ENCODE results near the gene TMEM217.

The TMEM217 gene

GRCh38 chr6:37244430-37245310, 13.3 kb downstream of the TMEM217 start:
- DNase-seq (ENCODE audit: low read depth, low spot score) = no peak
- H3K27ac ChIP-seq = no peak overlapping the region
- TF ChIP-seq FOXP2 (optimal IDR thresholded peaks at IDR 0.05; ENCODE audit: control extremely low read depth, extremely low read length, insufficient read depth) (no peak), POLR2AphosphoS5 (IDR thresholded peaks at IDR 0.05; ENCODE audit: borderline replicate concordance, low read depth, low read length) (no peak), EZH2 (IDR thresholded peaks at IDR 0.05) (no peak)

GRCh38 chr6:37243816-37244370, 14.1 kb downstream of the TMEM217 start:
- DNase-seq (ENCODE audit: low read depth, low spot score) = no peak
- Histone ChIP-seq H3K4me3 (no peak overlapping the region), H3K36me3 (ENCODE audit: insufficient read depth, low read length) (no peaks in the 10 kb centered on the region), H3K27ac (no peak overlapping the region), H3K9ac (ENCODE audit: insufficient read length) (no peak overlapping the region), H3K9me3 (ENCODE audit: low read depth, low read length) (no peaks in the 10 kb centered on the region)
- TF ChIP-seq FOXP2 (optimal IDR thresholded peaks at IDR 0.05; ENCODE audit: control extremely low read depth, extremely low read length, insufficient read depth) (no peak), POLR2AphosphoS5 (IDR thresholded peaks at IDR 0.05; ENCODE audit: borderline replicate concordance, low read depth, low read length) (no peak), EZH2 (IDR thresholded peaks at IDR 0.05) (no peak)

More at GRCh38 chr6:37244430-37245310, 13.3 kb downstream of the TMEM217 start:
- Histone ChIP-seq H3K36me3 (ENCODE audit: insufficient read depth, low read length) (no peaks in the 10 kb centered on the region), H3K9me3 (ENCODE audit: low read depth, low read length) (no peaks in the 10 kb centered on the region), H3K9ac (ENCODE audit: insufficient read length) (no peak overlapping the region), H3K4me3 (no peak overlapping the region)

- TF ChIP-seq FOXP2 (optimal IDR thresholded peaks at IDR 0.05; ENCODE audit: control extremely low read depth, extremely low read length, insufficient read depth) (no peak), POLR2AphosphoS5 (IDR thresholded peaks at IDR 0.05; ENCODE audit: borderline replicate concordance, low read depth, low read length) (no peak), EZH2 (IDR thresholded peaks at IDR 0.05) (no peak)
- no peaks in the 10 kb centered on the region for H3K9me3 ChIP-seq (ENCODE audit: low read depth, low read length)
- H3K27ac ChIP-seq = no peak overlapping the region
- no peak overlapping the region for H3K4me3 ChIP-seq
- H3K9ac ChIP-seq (ENCODE audit: insufficient read length) = no peak overlapping the region
- no peak for DNase-seq (ENCODE audit: low read depth, low spot score)
- H3K36me3 ChIP-seq (ENCODE audit: insufficient read depth, low read length) = no peaks in the 10 kb centered on the region
Observed at GRCh38 chr6:37243131-37243815, 14.7 kb downstream of the TMEM217 start.

GRCh38 chr6:37242429-37243052, 15.4 kb downstream of the TMEM217 start:
- Histone ChIP-seq H3K9ac (ENCODE audit: insufficient read length) (no peak overlapping the region), H3K4me3 (no peak overlapping the region), H3K9me3 (ENCODE audit: low read depth, low read length) (no peaks in the 10 kb centered on the region), H3K36me3 (ENCODE audit: insufficient read depth, low read length) (no peaks in the 10 kb centered on the region), H3K27ac (no peak overlapping the region)
- no peak for TF ChIP-seq FOXP2 (optimal IDR thresholded peaks at IDR 0.05; ENCODE audit: control extremely low read depth, extremely low read length, insufficient read depth)
- no peak for DNase-seq (ENCODE audit: low read depth, low spot score)

- no peaks in the 10 kb centered on the region for H3K9me3 ChIP-seq (ENCODE audit: low read depth, low read length)
- DNase-seq (ENCODE audit: low read depth, low spot score) = no peak
- H3K36me3 ChIP-seq (ENCODE audit: insufficient read depth, low read length) = no peaks in the 10 kb centered on the region
- no peak overlapping the region for H3K9ac ChIP-seq (ENCODE audit: insufficient read length)
- no peak overlapping the region for H3K27ac ChIP-seq
- H3K4me3 ChIP-seq = no peak overlapping the region
- TF ChIP-seq POLR2AphosphoS5 (IDR thresholded peaks at IDR 0.05; ENCODE audit: borderline replicate concordance, low read depth, low read length) = no peak
- no peak for TF ChIP-seq EZH2 (IDR thresholded peaks at IDR 0.05)
- no peak for TF ChIP-seq FOXP2 (optimal IDR thresholded peaks at IDR 0.05; ENCODE audit: control extremely low read depth, extremely low read length, insufficient read depth)
Observed at GRCh38 chr6:37241775-37242428, 16.0 kb downstream of the TMEM217 start.

- TF ChIP-seq FOXP2 (optimal IDR thresholded peaks at IDR 0.05; ENCODE audit: control extremely low read depth, extremely low read length, insufficient read depth) = no peak
- DNase-seq (ENCODE audit: low read depth, low spot score) = no peak
- no peaks in the 10 kb centered on the region for H3K9me3 ChIP-seq (ENCODE audit: low read depth, low read length)
- no peaks in the 10 kb centered on the region for H3K36me3 ChIP-seq (ENCODE audit: insufficient read depth, low read length)
- no peak overlapping the region for H3K4me3 ChIP-seq
- H3K9ac ChIP-seq (ENCODE audit: insufficient read length) = no peak overlapping the region
- H3K27ac ChIP-seq = no peak overlapping the region
Observed at GRCh38 chr6:37241131-37241530, 16.8 kb downstream of the TMEM217 start.

- Histone ChIP-seq H3K4me3 (no peak overlapping the region), H3K9ac (ENCODE audit: insufficient read length) (no peak overlapping the region), H3K36me3 (ENCODE audit: insufficient read depth, low read length) (no peaks in the 10 kb centered on the region), H3K27ac (0 out of 2 replicates have a peak overlapping the region, but pooled peaks have one; percentile 36), H3K9me3 (ENCODE audit: low read depth, low read length) (no peaks in the 10 kb centered on the region)
- DNase-seq (ENCODE audit: low read depth, low spot score) = no peak
- TF ChIP-seq POLR2AphosphoS5 (IDR thresholded peaks at IDR 0.05; ENCODE audit: borderline replicate concordance, low read depth, low read length) = no peak
- TF ChIP-seq FOXP2 (optimal IDR thresholded peaks at IDR 0.05; ENCODE audit: control extremely low read depth, extremely low read length, insufficient read depth) = no peak
- no peak for TF ChIP-seq EZH2 (IDR thresholded peaks at IDR 0.05)
Observed at GRCh38 chr6:37239950-37240713, 17.8 kb downstream of the TMEM217 start.

All from SK-N-MC (cell line).